Loucy (cell line): Measurements from ENCODE around the gene MYT1.

ENCODE experiments used
- EZH2phosphoT487 ChIP-seq: fragments of 200-600 bp; IDR thresholded peaks from 2 replicates; pipeline ENCODE4 v1.6.1; 2018; ENCODE audit warnings: antibody characterized with exemption, mild to moderate bottlenecking, moderate library complexity, borderline replicate concordance
- TF ChIP-seq, protein P1 (sequence below): fragments of 200-600 bp; sonication (generic); conservative IDR thresholded peaks from 2 replicates; pipeline ENCODE4 v1.5.1; 2014; ENCODE audit warnings: mild to moderate bottlenecking, antibody characterized with exemption, low read length

DNA sequence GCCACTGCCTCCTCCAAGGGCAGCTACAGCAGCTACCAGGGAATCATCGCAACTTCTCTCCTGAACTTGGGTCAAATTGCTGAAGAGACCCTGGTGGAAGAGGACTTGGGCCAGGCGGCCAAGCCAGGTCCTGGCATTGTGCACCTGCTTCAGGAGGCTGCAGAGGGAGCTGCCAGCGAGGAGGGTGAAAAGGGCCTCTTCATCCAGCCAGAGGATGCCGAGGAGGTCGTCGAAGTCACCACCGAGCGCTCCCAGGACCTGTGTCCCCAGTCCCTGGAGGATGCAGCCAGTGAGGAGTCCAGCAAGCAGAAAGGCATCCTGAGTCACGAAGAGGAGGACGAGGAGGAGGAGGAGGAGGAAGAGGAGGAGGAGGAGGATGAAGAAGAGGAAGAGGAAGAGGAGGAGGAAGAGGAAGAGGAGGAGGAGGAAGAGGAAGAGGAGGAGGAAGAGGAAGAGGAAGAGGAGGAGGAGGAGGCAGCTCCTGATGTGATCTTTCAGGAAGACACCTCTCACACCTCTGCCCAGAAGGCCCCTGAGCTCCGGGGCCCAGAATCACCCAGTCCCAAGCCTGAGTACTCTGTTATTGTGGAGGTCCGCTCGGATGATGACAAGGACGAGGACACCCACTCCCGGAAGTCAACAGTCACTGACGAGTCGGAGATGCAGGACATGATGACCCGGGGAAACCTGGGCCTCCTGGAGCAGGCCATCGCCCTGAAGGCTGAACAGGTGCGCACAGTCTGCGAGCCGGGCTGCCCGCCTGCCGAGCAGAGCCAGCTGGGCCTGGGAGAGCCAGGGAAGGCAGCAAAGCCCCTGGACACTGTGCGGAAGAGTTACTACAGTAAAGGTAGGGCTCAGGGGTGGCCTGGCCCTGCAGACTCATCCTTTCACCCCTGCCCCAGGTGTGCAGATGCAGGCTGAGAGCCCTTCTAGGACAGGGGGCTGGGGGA lies 43.7 kb downstream of the MYT1 start:
- TF ChIP-seq, protein P1, sequence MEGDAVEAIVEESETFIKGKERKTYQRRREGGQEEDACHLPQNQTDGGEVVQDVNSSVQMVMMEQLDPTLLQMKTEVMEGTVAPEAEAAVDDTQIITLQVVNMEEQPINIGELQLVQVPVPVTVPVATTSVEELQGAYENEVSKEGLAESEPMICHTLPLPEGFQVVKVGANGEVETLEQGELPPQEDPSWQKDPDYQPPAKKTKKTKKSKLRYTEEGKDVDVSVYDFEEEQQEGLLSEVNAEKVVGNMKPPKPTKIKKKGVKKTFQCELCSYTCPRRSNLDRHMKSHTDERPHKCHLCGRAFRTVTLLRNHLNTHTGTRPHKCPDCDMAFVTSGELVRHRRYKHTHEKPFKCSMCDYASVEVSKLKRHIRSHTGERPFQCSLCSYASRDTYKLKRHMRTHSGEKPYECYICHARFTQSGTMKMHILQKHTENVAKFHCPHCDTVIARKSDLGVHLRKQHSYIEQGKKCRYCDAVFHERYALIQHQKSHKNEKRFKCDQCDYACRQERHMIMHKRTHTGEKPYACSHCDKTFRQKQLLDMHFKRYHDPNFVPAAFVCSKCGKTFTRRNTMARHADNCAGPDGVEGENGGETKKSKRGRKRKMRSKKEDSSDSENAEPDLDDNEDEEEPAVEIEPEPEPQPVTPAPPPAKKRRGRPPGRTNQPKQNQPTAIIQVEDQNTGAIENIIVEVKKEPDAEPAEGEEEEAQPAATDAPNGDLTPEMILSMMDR, result no peak
- TF ChIP-seq EZH2phosphoT487, result no peak
